HG03558 (cell line): ENCODE results near the gene FREM2.

Source experiments
- ATAC-seq: cut with Tn5 transposase; IDR thresholded peaks from one replicate; pipeline ENCODE4 v1.9.1; 2021; ENCODE audit warnings: moderate number of reproducible peaks; ENCODE audit not compliant: unreplicated experiment; ENCODE audit errors: extremely low read depth

The FREM2 gene

GRCh38 chr13:38752686-38753085 lies 65.8 kb downstream of the FREM2 start:
- no peak for ATAC-seq

DNA sequence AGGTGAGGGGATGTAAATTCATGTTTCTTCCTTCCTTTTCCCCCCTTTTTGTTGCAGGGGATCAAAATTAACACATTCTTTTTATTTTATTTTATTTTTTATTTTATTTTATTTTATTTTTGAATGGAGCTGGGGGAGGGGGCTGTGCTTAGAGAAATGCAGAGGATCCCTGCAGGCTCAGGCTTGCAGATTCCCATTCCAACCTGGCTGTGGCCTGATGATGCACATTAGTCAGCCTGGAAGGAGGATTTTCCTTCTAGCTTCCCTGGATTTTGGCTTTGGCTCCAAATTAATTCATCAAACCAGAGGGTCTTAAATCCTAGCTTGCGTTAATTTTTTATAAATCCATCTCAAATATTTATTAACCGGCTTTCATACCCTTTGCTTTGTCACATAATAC lies 67.0 kb downstream of the FREM2 start:
- no peak for ATAC-seq

- no peak for ATAC-seq
Observed at GRCh38 chr13:38755793-38756192, 68.9 kb downstream of the FREM2 start.

DNA sequence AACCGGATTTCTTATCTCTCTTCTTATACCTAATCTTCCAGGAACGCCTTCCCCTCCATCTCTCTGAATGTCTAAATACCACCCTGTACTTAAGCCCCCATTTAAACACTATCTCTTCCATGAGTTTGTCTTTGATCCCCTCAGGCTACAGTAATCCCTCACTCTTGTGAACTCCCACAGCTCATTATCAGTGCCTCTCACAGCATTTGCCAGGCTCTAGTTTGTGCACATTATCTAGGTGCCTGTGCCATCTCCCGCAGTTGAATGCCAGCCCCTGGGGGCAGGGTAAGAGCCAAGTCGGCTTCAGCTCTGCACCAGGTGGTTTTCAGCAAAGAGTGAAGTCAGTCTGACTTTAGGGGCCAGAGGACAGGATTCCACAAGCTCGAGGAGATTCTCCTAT lies 71.4 kb downstream of the FREM2 start:
- ATAC-seq, result no peak

- no peak for ATAC-seq
Observed at GRCh38 chr13:38759390-38759789, 72.5 kb downstream of the FREM2 start.

DNA sequence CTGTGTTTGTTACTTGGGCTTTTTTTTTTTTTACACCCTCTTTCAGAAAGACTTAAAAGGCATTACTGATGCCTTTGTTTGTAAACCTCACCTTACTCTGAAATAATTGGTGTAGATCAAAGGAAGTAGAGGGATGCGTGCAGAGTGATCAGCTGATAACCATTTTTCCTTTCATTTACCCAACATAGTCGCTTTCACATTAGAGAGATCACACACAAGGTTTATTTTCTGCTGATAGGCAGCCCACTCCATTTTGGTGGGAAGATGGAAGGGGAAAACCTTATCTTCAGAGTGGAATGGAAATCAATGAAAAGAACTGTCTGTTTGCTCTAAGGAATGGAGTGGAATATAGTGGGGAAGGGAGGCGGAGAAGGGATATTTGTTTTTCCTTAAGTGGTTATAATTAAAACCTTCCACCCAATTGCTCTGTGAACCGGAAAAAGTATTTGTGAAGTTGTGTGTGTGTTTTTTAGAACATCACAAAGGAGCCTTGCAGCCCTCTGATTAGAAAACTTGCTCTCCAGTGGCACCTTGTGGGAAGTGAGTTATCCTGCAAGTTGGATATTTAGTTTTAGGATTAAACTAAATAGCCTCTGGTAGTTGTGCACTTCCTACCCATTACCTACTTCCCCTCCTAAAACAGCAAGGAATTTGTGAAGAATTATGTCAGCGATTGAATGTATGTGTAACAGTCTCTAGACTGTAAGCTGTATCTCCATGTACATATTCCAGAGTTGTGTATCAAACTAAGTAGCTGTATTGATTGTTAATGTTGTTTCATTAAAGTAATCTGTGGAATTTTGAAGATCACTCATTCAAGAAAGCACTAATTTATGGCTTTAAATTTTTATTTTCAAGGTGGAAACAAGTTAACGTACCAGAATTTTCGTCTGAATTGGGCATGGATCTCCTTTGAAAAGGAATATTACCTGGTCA lies 76.8 kb downstream of the FREM2 start:
- ATAC-seq, result no peak

DNA sequence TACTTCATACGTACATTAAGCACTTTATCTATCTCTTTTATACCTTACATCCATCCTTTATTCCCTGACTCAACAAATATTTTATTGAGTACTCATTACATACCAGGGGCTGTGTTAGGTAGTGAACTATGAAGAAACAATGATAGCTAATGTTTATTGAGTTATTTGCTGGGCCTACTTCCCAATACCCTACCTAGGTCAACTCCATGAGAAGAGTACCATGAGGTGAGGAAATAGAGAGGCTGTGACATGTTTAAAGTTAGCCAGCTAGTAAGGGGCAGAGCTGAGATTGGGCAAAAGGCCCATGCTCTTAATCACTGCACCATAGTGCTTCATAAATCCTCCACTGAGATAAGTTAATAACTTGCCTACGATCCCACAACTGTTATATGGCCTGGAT lies 79.9 kb downstream of the FREM2 start:
- ATAC-seq, result no peak

DNA sequence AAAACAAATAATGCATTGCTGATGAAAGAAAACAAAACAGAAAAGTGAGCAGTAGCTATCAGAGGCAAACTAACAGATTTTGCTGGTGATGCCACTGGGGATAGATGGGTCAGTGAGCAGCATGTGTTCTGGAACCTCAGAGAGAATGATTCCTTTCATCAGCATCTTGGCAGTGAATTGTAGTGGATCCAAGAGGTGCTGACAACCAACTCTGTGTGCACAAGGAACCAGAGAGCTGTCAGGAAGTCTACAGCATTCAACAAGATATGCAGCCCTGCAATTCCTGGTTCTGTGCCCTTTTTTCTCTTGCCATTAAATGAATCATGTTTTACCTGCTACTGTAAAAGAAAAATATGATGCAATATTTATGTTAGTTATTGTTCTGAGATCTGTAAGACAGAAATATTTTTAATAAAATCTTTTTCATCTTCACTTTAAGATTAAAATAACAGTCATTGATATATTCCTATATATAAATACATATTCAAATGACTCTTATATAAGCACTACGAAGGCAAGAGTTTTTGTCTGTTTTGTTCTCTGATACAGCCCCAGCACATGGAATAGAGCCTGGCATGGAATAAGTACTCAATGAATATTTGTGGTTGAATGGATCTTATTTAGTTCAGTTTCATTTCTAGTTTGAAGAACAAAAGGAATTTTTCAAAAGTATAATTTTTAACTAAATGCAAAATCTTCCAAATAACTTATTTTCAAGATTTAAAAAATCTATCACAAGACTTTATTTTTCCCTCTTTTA lies 80.8 kb downstream of the FREM2 start:
- no peak for ATAC-seq

DNA sequence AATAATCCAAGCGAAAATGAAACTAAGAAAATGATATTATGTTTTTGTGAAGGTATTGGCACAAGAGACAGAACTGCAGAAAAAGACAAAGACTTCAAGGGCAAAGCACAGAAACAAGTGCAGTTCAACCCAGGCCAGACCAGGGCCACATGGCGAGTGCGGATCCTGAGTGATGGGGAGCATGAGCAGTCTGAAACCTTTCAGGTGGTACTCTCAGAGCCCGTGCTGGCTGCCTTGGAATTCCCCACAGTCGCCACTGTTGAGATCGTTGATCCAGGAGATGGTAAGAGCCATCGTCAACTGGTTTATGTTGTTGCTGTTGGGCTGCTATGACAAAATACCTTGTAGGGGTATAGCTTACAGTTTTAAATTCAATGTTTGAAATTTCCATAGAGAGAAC lies 82.6 kb downstream of the FREM2 start:
- ATAC-seq, result no peak

DNA sequence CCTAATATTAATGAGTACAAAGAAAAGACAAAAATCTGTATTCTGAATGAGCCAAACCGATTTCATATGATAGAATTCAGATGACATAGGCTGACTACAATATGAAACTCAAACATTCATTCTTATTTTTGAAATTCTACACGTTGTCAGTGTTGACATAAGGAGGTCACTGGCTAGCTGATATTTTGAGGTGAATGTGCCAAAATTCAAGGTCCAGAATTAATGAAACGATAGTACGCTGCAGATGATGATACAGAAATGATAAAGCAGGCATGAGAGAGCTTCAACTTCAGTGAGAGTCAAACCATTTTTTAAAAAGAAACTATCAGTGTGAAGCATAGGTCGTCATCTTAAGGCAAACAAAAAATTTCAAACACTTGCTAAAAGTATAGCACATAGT lies 88.2 kb downstream of the FREM2 start:
- no peak for ATAC-seq

GRCh38 chr13:38777347-38778119 lies 90.7 kb downstream of the FREM2 start:
- ATAC-seq, result no peak

DNA sequence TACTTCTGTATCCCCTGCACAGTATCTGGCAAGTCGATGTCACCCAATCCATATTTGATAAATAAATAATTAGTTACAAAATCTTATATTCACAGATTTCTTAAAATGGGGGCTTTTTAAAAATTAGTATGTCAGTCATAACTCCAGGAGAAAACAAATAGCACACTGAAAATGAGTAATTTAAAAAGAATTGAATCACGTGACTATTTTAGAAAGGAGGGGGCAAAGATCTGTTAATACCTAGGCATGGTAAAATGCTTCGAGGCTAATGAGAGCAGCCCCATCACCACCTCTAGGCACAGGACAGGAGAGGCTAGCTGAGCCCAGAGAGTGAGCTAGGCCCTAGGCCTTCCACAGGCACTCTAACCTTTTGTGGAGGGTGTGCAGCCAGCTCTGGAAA lies 94.7 kb downstream of the FREM2 start:
- ATAC-seq, result no peak

DNA sequence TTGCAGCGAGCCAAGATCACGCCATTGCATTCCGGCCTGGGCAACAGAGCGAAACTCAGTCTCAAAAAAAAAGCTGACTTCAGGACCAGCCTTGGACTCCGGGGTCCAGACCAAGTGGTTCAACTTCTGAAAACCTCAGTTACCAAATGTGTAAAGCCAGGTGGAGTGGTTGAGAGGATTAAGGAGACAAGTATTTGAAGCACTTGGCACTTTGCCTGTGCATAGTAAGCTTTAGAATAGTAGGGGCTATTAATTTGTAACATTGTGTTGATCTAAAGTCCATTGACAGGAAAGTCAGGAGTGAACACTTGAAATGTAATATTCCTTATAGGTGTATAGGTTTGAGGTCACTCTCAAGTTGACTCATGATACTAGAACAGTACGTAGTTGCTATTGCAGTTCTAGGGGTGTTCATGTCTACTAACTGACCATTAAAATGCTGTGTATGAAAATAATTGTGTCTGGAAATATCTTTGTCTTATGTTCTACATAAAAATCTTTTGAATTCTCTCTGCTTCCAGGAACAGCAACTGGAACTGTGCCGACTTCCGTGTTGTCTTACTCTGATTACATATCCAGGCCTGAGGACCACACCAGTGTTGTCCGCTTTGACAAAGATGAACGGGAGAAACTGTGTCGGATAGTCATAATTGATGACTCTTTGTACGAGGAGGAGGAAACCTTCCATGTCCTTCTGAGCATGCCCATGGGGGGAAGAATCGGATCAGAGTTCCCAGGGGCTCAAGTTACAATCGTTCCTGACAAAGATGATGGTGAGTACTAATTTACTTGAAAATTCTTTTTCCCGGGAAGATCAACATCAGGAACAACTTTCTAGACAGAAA lies 97.4 kb downstream of the FREM2 start:
- no peak for ATAC-seq

DNA sequence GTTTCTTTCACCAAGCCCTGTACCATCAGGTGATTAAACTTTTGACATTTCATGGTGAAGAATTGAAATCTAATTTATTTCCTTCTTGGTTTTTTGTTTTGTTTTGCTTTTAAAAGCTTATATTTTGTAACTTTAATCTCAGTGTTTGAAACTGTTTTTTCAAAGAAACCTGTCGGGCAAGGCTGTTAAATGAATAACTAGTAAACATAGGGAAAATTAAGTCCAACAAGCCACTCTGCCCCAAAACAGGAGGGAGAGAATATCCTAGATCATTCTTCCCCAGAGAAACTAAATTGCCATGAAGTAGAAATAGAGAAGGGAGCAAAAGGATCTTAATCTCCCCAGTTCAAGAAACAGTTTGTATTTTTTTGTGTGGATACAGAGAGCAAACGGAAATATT lies 98.2 kb downstream of the FREM2 start:
- no peak for ATAC-seq

DNA sequence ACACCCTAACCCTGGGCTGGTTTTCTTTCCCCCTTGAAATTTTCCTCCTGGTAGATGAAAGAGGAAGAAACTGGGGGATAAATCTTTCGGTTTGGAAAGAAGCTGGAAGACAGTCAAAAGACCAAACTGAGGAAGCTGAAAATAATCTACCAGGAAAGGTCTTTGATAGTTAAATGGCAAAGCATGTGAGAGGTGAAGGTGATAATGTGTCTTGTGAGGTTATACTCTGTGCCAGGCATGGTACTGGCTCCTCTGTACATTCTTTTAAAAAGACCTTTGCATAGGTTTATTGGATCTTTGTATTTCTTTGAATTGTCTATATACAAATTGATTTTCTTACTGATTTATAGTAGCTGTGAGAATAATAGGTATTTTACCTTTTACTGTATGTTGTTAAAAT lies 98.6 kb downstream of the FREM2 start:
- ATAC-seq, result no peak

DNA sequence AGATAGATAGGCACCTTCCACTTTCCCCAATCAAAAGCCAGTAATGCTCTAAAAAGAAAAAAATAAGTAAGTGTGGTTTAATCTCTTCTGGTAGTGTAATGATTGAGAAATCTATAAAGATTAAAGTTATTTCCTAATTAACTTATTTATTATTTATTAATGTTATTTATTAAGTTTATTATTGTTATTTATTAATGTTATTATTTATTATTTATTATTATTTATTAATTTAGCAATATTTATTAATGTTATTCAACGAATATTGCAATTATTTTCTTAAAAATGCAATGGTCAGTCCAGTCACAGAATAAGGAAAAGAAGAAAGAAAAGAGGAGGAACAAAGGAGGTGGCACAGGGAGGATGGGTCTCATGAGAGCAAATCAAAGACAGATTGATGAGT lies 100.7 kb downstream of the FREM2 start:
- no peak for ATAC-seq

- no peak for ATAC-seq
Observed at GRCh38 chr13:38796890-38797289, 110.0 kb downstream of the FREM2 start.

DNA sequence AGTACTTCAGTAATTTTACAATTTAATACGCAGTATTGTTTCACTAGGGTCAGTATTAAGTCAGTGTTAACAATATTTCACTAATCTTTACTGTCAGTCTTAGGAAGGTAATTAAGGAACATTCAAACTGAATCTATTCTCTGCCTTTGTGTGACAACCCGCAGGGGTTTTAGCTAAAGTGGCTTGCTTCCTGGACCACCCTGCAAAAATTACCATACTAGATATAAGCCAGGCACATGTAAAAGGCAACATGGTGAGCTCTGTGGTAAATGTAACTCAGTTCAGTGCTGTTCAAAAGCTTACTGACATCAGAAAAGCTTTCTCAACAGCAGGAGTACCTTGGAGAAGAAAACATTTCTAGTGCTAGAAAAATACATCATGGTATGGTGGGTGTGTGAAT lies 116.7 kb downstream of the FREM2 start:
- ATAC-seq, result no peak

GRCh38 chr13:38804061-38804460 lies 117.2 kb downstream of the FREM2 start:
- ATAC-seq, result no peak

- no peak for ATAC-seq
Observed at GRCh38 chr13:38804536-38804935, 117.7 kb downstream of the FREM2 start.
